ENCODE results near the gene SRD5A1.

GRCh38 chr5:6698696-6699095 lies 65.5 kb downstream of the SRD5A1 start:
- no peak for TF ChIP-seq POLR2A (IDR thresholded peaks at IDR 0.05; ENCODE audit: borderline replicate concordance, extremely low read depth, insufficient read depth, insufficient read length)
- TF ChIP-seq POLR2AphosphoS5 (IDR thresholded peaks at IDR 0.05; ENCODE audit: low read depth, low read length) = no peak
- no peak for TF ChIP-seq ZFX (IDR thresholded peaks at IDR 0.05)
- TF ChIP-seq MAX (IDR thresholded peaks at IDR 0.05) = no peak
- no peak for TF ChIP-seq CTCF (IDR thresholded peaks at IDR 0.05 in 2 of 3, conservative IDR thresholded peaks at IDR 0.05 in 1 of 3; ENCODE audit: borderline replicate concordance in 1 of 3, insufficient read depth in 1 of 3, low read depth in 2 of 3, low read length in 2 of 3)
- no peak for TF ChIP-seq SRF (IDR thresholded peaks at IDR 0.05; ENCODE audit: low read depth)
- no peak for TF ChIP-seq ZNF274 (IDR thresholded peaks at IDR 0.05; ENCODE audit: low read depth, low read length)
- TF ChIP-seq EZH2 (IDR thresholded peaks at IDR 0.05) = no peak
- TF ChIP-seq CEBPB (IDR thresholded peaks at IDR 0.05; ENCODE audit: low read depth) = no peak
- TF ChIP-seq YY1 (IDR thresholded peaks at IDR 0.05; ENCODE audit: extremely low read depth, insufficient replicate concordance, low read depth, low read length) = no peak
- TF ChIP-seq ZBTB33 (IDR thresholded peaks at IDR 0.05; ENCODE audit: extremely low read depth, insufficient replicate concordance, low read length) = no peak

Data from HCT116 (cell line).